Daoy (cell line): ENCODE results near the gene CIAO3. TPM values are rescaled to one million over a fixed set of nuclear protein-coding genes. Genes with fewer than 3 reads are reported as not detected.
"Not testable (repeated sequence)": the region's sequence is repeated elsewhere in the genome, so short reads cannot be mapped to it uniquely, and the experiment has no call there.

Experiments used
- DNase-seq: peaks from one replicate; pipeline ENCODE4 v3.0.0-alpha.2; 2015; ENCODE audit warnings: low read depth
- total RNA-seq: library from RNA; depleted of rRNA; stranded (reverse); fragments of >200 nt; shearing (Covaris generic); gene quantifications from 2 replicates; pipeline ENCODE4 v1.2.3, GENCODE V29; 2014

CIAO3 gene
- total RNA-seq, 1 experiment from 2014 or later, result 23.7 TPM

- DNase-seq, result peak; percentile 61
Measured at GRCh38 chr16:760545-761343, 19.9 kb upstream of the CIAO3 start, which contains the start of gene MSLN. MSLN (plus strand) TSS chr16:760734; CDS start chr16:762681, 1,947 bp downstream.

GRCh38 chr16:760065-760464 lies 19.3 kb upstream of the CIAO3 start:
- no peak for DNase-seq

GRCh38 chr16:759110-759910 lies 18.5 kb upstream of the CIAO3 start:
- no peak for DNase-seq

- DNase-seq, result no peak
Measured at GRCh38 chr16:756428-756827, 15.6 kb upstream of the CIAO3 start.

- DNase-seq, result no peak
Measured at GRCh38 chr16:754656-755055, 13.9 kb upstream of the CIAO3 start.

- not testable (repeated sequence) for DNase-seq
Measured at GRCh38 chr16:754121-754607, 13.4 kb upstream of the CIAO3 start.

- no peak for DNase-seq
Measured at GRCh38 chr16:752007-752312, 11.2 kb upstream of the CIAO3 start.

GRCh38 chr16:751152-752006 lies 10.6 kb upstream of the CIAO3 start:
- DNase-seq, result no peak

- DNase-seq, result no peak
Measured at GRCh38 chr16:750485-750884, 9.7 kb upstream of the CIAO3 start.

- no peak for DNase-seq
Measured at GRCh38 chr16:749010-749409, 8.2 kb upstream of the CIAO3 start.

GRCh38 chr16:747978-748746 lies 7.4 kb upstream of the CIAO3 start:
- DNase-seq, result no peak

- DNase-seq, result no peak
Measured at GRCh38 chr16:746637-747036, 5.8 kb upstream of the CIAO3 start.

GRCh38 chr16:745739-746138 lies 4.9 kb upstream of the CIAO3 start:
- DNase-seq, result peak; percentile 38

GRCh38 chr16:743794-744500 lies 3.1 kb upstream of the CIAO3 start:
- no peak for DNase-seq

- DNase-seq, result not testable (repeated sequence)
Measured at GRCh38 chr16:742894-743293, 2.1 kb upstream of the CIAO3 start.

GRCh38 chr16:741986-742629 lies 1.3 kb upstream of the CIAO3 start:
- no peak for DNase-seq

GRCh38 chr16:740459-740763 lies 386 bp downstream of the CIAO3 start:
- DNase-seq, result no peak

- DNase-seq, result no peak
Measured at GRCh38 chr16:739560-740458, 988 bp downstream of the CIAO3 start.

- DNase-seq, result no peak
Measured at GRCh38 chr16:736936-737481, 3.8 kb downstream of the CIAO3 start.
